Loucy (cell line): Measurements from ENCODE around the gene PDGFC.

Experiments used
- CTCF ChIP-seq: fragments of 200-600 bp; sonication (generic); conservative IDR thresholded peaks from 2 replicates; pipeline ENCODE4 v1.5.1; 2014; ENCODE audit warnings: mild to moderate bottlenecking, antibody characterized with exemption, low read length
- EZH2phosphoT487 ChIP-seq: fragments of 200-600 bp; IDR thresholded peaks from 2 replicates; pipeline ENCODE4 v1.6.1; 2018; ENCODE audit warnings: antibody characterized with exemption, mild to moderate bottlenecking, moderate library complexity, borderline replicate concordance

DNA sequence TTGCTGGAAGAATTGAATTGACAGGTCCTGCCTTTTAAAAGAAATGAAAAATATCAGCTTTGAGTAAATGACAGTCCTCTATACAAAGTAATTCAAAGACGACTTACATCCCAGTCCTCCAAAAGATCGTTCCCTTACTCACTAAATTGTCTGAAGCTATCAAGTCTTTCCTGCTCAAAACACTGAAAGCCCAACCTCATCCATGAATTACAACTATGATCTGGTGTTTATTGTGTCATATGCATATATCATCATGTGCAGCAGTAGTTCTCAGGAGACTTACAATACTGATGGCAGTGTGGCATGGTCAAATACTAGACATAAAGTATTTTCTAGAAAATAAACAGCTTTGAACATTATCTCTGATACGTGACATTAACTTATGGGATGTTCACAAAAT lies 97.8 kb downstream of the PDGFC start:
- TF ChIP-seq CTCF (no peak), EZH2phosphoT487 (no peak)
